Cardiac ventricle fibroblast (primary cell): Measurements from ENCODE around the gene FGL2. TPM values are rescaled to one million over a fixed set of nuclear protein-coding genes. Genes with fewer than 3 reads are reported as not detected.

Experiments
- total RNA-seq: library from RNA; depleted of rRNA; stranded (reverse); fragments of >200 nt; gene quantifications from 2 replicates; pipeline ENCODE4 v1.2.3, GENCODE V29; 2015

The FGL2 gene
- total RNA-seq, result 0.54 and 0.75 TPM in 2 replicates

GRCh38 chr7:77199013-77199966 lies at the start of gene FGL2:
Gene FGL2 (minus strand): TSS chr7:77199819. CDS start chr7:77199793, 26 bp downstream.

Other genes with a start within 250 kb of the FGL2 start
- gene SPDYE17, start 167.5 kb downstream of the FGL2 start, total RNA-seq, result not detected in 2 replicates
- gene SPDYE18, start 137.3 kb downstream of the FGL2 start, total RNA-seq, result 0.44 and 0.98 TPM in 2 replicates
- 1.1 and 2.2 TPM in 2 replicates for gene CCDC146, start 77.2 kb downstream of the FGL2 start, total RNA-seq
- 0.62 and 1.3 TPM in 2 replicates for gene GSAP, start 216.5 kb upstream of the FGL2 start, total RNA-seq